ENCODE data around the gene UBE2G1.
A peak's percentile ranks its signal among the peaks of the same experiment; 100 is the strongest.
"Not testable (repeated sequence)": the region's sequence is repeated elsewhere in the genome, so short reads cannot be mapped to it uniquely, and the experiment has no call there.

Gene UBE2G1

DNA sequence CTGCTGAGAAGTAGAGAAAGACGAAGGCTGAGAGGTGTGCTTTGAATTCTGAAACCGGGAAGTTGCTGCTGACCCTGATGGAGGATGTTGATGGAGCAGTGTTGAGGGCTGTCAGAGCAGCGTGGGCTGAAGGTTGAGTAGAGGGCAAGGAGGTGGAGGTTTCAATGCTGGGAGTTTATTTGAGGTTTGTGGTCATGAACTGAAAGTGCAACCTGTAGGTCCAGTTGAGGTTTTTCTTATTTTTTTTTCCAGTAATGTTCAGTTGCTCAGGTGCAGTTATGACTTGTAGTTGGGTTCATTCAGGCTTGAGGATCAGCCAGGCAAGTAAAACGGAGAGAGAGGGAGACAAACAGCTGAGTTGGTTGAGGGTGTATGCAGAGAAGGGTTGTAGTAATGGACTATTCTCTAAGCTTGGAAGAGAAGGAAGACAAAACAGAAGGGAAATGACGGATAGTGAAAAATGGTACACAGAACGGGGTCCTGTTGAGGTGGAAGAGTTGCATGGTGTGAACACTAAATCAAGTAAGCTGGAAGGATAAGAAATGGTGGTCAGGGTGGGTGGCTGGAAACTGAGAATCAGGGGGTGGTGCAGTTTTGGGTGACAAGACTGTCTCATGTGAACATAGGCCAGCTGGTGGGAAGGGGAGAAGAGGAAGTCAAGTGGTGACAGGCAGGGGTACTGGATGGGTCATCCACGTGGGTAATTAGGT is 8.7 kb upstream of the UBE2G1 start:
- DNase-seq, result peak; percentile 74

DNA sequence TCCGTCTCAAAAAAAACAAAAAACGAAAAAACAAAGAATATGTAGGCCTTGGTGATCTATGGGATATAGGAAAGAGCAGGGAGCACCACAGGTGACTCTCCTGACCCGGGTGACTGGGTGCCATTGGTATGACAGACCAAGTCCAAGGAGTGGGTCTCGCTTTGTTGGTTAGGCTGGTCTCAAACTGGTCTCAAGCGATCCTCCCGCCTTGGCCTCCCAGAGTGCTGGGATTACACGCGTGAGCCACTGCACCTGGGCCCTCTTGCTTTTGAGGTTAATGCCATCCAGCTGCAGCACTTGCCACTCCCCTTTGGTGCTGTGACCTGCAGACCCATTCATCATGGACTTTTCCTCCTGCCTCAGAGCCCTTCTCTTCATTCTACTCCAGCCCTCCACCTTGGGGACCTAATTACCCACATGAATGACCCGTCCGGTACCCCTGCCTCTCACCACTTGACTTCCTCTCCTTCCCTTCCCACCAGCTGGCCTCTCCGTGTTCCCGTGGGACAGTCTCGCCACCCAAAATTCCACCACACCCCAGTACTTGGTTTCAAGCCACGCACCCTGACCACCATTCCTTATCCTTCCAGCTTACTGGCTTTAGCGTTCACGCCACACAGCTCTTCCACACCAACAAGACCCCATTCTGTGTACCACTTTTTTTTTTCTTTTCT is 3.2 kb upstream of the UBE2G1 start:
- no peak for DNase-seq

DNA sequence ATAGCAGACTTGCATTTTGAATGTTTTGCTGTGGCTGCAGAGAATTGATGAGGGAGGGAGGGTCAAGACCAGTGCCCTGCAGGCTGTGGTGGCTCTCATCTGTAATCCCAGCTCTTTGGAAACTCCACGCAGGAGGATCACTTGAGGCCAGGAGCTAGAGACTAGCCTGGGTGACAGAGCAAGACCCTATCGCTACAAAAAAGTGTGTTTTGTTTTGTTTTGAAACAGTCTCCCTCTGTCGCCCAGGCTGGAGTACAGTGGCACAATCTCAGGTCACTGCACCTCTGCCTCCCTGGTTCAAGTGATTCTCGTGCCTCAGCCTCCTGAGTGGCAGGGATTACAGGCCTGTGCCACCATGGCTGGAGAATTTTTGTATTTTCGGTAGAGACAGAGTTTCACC is 1.9 kb upstream of the UBE2G1 start:
- no peak for DNase-seq

DNA sequence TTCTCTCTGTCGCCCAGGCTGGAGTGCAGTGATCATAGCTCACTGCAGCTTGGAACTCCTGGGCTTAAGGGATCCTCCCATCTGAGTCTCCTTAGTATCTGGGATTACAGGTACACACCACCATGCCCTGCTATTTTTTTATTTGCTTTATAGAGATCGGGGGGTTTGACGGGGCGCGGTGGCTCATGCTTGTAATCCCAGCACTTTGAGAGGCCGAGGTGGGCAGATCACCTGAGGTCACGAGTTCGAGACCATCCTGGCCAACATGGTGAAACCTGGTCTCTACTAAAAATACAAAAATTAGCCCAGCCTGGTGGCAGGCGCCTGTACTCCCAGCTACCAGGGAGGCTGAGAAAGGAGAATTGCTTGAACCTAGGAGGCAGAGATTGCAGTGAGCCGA is 702 bp upstream of the UBE2G1 start:
- DNase-seq, result not testable (repeated sequence)

DNA sequence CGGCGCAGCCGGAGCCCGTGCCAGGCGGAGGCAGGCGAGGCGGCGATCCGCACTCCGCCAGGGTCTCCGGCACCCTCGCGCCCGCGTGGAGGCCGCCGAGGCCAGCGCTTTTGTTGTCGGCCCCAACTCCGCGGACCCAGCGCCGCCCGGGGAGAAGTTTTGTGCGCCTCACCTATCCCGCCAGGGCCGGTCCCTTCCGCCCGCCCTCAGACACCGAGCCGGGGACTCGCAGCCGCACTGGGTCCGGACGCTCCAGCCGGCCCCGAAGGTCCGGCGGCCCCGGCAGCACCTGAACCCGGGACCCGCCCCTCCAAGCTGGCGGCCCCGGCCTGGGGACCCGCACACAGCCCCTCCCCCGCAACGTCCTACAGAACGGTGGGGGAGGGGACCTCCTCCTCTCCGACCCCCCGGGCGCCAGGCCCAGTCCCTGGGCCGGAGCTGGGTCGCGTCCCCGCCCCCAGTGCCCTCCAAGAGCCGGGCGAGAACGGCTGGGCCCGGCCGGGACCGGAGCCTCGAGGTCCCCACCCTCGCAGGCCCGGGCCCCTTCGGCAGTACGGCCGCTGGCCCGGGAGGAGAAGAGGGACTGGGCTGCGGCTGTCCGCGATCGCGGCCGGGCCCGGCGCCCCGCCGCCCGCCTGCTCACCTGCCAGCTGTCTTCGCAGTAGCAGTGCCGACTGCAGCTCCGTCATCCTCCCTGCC is 698 bp downstream of the UBE2G1 start:
- no peak for DNase-seq

DNA sequence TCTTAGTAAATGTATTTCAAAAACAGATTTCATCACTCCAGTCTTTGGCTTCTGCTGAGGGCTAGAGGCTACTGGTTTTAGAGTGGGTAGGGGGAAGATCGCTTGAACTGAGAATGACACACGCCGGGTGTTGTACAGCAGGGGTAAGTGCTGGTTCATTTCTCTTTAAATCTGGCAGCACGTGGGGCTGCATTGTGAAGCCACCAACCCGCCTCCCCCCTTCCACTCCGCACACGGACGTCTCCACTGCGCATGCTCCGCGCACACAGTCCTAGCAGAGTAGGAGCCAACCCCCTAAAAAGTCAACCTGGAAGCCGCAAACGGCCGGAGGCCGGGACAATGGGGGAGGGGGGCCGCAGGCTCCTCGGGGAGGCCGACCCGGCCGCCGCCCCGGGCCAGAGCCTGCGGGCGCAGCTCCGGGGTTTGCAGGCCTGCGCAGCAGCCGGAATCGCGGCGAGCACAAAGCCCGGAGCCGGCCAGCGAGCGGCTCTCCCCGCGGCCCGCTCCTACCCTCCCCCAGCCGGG is 1.3 kb downstream of the UBE2G1 start:
- DNase-seq, result peak; percentile 92

DNA sequence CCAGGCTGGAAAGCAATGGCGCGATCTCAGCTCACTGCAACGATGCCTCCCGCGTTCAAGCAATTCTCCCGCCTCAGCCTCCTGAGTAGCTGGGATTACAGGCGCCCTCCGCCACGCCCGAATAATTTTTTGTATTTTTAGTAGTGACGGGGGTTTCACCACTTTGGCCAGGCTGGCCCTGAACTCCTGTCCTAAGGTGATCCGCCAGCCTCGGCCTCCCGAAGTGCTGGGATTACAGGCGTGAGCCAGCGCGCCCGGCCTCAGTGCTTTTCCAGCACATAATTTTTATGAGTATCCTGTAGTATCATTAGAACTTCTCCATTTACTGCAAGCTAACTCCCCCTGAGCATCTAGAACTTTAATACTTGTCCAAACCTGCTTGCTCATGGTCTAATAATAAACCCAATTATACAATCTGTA is 1.8 kb downstream of the UBE2G1 start:
- DNase-seq, result no peak

DNA sequence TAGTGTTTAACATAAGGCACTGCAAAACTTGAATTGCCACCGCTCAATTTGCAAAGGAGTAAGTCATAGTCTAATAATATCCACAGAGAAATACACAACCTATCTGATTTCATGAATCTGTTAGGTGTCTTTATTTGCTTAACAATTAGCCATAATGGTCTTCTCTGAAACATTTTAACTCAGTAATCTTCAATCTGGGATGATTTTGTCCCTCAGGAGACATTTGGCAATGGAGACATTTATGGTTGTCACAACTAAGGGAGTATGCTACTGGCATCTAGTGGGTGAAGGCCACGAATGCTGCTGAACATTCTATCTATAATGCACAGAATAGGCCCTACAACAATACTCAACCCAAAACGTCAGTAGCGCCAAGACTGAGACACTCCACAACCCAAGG is 4.3 kb downstream of the UBE2G1 start:
- no peak for DNase-seq

DNA sequence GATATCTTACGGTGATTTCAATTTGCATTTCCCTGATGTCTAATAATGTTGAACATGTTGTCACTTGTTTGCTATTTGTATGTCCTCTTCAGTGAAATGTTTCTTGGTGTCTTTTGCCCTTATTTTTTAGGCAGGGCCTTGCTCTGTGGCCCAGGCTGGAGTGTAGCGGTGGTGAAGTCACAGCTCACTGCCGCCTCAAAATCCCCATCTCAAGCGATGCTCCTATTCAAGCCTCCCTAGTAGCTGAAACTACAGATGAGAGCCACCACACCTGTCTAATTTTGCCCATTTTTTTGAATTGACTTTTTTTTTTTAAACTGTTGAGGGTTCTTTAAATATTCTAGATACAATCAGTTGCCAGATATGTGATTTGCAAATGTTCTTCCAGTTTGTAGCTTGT is 8.3 kb downstream of the UBE2G1 start:
- no peak for DNase-seq

DNA sequence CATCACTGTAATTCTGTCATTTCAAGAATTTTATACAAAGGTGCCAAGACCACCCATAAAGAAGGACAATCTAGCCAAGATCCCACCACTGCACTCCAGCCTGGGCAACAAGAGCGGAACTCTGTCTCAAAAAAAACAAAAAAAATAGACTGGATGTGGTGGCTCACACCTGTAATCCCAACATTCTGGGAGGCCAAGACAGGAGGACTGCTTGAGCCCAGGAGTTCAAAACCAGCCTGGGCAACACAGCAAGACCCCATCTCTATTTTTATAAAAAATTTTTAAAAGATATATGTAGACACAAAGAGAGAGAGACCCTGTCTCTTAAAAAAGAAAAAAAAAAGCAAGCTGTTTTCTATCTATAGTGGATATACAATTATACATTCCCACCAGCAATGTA is 8.8 kb downstream of the UBE2G1 start:
- no peak for DNase-seq

DNA sequence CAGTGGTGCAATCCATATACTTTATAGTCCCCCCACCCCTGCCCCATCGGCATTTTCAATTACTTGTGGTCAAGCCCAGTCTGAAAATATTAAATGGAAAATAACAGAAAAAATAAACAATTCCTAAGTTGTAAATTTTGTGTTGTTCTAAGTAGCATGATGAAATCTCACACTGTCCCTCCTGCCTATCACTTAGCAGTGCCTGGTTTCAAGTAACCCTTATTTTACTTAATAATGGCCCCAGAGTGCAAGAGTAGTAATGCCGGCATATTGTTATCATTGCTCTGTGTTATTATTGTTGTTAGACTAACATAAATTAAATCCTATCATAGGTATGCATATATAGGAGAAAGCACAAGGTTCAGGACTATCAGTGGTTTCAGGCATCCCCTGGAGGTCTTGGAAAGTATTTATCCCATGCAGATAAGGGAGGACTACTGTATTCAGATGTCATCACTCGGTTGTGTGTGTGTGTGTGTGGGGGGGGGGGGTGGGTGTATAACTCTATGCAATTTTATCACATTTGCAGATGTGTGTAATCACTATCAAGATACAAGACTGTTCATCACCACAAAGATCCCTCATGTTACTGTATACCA is 9.3 kb downstream of the UBE2G1 start:
- DNase-seq, result no peak

DNA sequence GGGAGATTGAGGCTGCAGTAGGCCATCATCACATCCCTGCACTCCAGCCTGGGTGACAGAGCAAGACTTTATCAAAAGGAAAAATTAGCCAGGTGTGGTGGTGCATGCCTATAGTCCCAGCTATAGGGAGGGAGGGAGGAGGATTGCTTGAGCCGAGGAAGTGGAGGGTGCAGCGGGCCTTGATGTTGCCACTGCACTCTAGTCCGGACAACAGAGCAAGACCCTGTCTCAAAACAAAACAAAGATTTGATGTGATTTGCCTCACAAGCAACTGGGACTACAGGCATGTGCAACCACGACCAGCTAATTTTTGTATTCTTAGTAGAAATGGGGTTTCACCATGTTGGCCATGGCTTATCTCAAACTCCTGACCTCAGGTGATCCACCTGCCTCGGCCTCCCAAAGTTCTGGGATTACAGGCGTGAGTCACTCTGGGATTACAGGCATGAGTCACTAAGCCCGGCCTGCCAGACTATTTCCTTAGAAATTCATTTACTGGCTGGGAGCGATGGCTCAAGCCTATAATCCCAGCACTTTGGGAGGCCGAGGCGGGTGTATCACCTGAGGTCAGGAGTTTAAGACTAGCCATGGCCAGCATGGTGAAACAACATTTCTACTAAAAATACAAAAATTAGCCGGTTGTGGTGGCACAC is 11.5 kb downstream of the UBE2G1 start:
- DNase-seq, result no peak

DNA sequence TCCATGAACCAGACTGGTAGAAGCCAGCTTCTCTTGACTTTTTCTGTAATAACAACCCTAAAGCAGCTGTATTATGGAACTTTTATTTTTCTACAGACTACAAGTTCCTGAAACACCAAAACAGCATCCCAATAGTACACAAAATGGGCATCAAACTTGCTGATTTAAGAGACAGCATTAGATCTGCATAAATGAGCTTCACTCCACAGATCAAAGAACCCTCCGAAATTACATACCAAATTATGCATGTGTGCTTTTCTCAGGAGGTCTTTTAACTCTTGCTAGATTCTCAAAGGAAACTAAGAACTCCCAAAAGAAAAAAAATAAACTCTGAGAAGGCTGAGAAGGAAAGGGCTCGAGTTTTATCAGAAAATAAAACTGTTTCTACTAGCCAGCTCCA is 12.3 kb downstream of the UBE2G1 start:
- no peak for DNase-seq

DNA sequence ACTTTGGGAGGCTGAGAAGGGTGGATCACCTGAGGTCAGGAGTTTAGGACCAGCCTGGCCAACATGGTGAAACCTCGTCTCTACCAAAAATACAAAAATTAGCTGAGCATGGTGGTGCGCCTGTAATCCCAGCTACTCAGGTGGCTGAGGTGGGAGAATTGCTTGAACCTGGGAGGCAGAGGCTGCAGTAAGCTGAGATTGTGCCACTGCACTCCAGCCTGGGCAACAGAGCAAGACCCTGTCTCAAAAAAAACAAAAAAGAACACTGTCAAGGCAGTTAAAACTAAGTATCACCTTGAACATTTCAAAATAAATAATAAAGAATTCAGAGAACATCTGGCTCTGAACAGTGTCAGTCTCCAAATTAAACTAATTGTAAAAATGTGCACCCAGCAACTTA is 16.3 kb downstream of the UBE2G1 start:
- not testable (repeated sequence) for DNase-seq

DNA sequence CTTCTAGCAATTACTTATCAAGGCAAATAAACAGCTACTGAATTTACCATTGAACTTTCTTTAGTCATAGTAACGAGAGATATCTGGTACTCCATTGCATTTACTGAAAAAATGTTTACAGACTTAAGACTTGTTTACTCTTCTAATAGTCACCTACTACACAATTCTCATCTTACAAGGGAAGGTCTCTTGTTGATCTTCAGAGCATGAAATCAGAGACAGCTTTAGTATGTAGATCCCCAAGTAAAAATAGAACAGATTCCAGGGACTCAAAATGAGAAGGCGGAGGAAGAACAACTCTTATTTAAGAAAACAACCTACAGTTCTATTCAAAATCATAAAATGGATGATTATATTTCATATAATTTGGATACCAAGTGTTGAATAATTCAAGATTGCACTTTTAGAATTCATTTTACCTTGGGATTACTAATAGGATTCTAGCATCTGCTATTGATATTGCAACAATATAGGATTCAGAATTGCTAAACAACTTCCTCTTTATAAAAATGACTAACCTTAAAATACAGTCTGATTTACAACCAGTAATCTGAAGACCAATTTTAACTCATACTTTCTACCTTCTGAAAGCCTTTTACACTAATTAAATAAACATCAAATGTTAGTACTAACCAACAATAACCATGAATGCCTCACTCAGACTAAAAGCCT is 20.8 kb downstream of the UBE2G1 start:
- DNase-seq, result no peak

DNA sequence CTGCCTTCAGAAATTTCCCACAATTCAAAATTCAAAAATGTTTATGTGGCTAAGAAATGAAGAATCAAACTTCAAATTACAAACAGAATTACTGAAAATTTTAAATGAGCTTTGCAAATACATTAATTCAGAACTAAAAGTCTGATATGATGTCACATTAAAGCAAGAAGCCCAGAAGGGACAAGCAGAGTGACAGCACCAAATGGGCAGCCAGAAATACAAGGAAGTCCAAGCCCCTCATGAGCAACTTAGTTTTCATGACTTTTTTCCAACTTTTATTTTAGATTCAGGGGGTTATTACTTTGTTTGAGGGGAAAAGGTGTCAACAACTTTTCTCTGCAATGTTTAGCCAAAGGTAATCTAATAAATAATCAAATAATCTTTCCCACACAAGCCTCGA is 21.5 kb downstream of the UBE2G1 start:
- no peak for DNase-seq

DNA sequence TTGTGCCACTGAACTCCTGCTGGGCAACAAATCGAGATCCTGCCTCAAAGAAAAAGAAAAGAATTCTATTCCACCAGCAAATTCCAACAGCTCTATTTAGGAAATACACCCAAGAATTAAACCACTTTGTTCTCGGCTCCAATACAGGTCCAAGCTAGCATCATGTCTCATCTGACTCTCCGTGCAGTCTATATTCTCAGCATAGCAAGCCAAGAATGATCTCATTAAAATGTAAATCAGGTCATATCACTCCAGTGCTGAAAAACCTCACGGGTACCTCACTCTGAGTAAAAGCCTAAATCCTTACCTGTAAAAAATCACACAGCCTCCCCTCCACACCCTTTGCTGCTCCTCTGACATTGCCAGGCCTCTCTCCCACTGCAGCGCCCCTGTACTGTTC is 23.9 kb downstream of the UBE2G1 start:
- DNase-seq, result no peak

DNA sequence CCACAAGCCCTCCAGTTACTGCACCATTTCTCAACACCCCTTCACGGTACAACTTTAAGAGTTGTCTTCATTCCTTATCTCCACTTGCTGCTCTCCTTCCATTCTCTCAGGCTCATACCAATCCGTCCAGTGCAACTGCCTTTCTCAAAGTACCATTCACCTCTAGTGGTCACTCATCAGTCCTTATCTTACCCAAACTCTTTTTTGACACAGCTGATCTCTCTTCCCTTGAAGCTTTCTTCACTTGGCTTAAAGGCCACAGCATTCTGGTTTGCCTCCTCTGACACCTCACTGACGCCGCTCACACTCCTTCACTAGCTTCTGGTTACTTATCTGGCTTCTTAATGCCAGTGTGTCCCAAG is 24.9 kb downstream of the UBE2G1 start:
- DNase-seq, result no peak

DNA sequence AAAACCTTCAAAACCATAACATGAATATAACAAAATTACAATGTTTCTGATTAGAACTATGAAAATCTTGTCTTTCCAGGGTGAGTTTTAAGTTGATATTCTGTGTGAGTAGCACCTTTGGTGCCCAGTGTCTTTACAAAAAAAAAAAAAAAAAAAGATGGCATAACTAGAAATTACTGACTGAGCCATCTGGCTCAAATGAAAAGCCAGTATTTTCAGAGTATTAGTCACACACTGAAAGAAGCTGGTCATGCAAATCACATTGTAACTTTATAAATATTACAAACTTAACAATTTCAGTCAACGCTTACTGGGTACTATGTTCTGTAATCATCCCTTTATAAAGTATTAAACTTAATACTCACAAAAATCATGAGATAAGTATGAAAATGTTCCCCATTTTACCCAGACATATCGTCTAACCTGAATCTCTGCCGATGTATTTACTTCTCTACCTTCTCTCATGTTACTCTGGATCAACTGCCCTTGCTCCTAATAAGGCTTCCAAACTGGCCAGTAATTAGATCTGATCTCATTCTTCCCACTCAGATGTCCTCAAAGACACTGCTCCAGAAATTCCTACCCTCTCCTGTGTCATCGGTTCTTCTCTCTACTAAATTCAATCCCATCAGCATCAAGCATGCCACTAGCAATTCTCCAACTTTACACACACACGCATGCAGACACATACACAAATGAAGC is 25.4 kb downstream of the UBE2G1 start:
- no peak for DNase-seq

DNA sequence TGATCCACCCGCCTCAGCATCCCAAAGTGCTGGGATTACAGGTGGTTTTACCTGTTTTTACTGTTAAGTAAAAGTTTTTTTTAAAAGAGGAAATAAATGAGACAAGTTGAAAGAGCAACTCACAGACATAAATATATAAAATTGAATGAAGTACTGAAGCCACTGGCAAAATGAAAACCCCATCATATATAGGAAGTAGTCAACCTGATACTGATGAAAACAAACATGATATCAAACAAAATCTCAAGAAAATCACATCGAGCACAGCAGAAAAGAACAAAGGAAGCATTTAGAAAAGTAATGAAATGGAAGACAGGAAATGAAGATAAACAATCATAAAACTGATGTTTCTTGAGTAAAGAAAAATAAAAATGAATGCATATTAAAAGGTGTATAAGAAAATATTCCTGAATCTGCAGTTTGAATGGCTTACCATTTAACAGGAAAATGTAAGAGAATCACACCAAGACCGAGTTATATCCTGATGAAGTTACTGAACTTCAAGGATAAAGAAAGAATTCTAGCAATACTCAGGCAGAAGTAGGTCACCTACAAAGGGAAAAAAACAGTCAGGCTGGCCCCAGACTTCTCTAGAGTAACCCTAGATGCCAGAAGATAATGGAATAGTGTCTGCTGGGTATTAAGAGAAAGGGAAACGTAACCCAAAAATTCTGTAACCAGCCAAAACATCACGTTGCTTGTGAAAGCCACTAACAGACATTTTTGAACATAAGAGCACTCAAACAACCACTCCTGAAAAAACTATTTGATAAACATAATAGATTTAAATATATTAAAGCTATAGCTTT is 31.5 kb downstream of the UBE2G1 start:
- no peak for DNase-seq

DNA sequence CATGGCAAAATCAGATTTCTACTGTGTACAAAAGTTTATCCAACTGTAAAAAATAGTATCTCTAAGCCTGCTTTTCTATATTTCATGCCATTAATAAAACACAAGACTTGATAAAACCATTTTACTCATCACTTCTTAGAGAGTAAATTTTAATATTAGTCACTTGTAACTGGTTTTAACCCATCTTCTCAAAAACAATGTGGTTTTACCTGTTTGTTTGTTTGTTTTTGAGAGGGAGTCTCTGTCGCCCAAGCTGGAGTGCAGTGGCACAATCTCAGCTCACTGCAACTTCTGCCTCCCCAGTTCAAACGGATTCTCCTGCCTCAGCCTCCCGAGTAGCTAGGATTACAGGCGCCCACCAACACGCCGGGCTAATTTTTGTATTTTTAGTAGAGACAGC is 32.1 kb downstream of the UBE2G1 start:
- no peak for DNase-seq

All from stimulated activated CD4-positive, alpha-beta T cell treated with anti-CD3 and anti-CD28 coated beads, Interleukin-1b, Interleukin-23, amount 100 ng/mL, for 48 hours (primary cell).